BE2C (cell line): ENCODE results near the gene SH3BP5L.

Experiments used
- DNase-seq: peaks from one replicate; pipeline ENCODE4 v3.0.0-alpha.2; 2020
- H3K27me3 ChIP-seq: fragments of 250-450 bp; sonication (Bioruptor Pico); 2 replicates; pipeline ENCODE4 v1.5.1; 2020; ENCODE audit warnings: mild to moderate bottlenecking
- H3K36me3 ChIP-seq: fragments of 250-450 bp; sonication (Bioruptor Pico); 2 replicates; pipeline ENCODE4 v1.5.1; 2020; ENCODE audit warnings: mild to moderate bottlenecking
- H3K4me1 ChIP-seq: fragments of 250-450 bp; sonication (Bioruptor Pico); 2 replicates; pipeline ENCODE4 v1.5.1; 2020
- H3K4me3 ChIP-seq: 2 replicates; pipeline ENCODE4 v1.5.1; 2011; ENCODE audit warnings: low read depth, low read length
- H3K9me3 ChIP-seq: fragments of 250-450 bp; sonication (Bioruptor Pico); 2 replicates; pipeline ENCODE4 v1.5.1; 2020
- TF ChIP-seq, protein P1 (sequence below): IDR thresholded peaks from 2 replicates; pipeline ENCODE4 v1.5.1; 2012; ENCODE audit warnings: mild to moderate bottlenecking, low read depth, low read length

Gene SH3BP5L

DNA sequence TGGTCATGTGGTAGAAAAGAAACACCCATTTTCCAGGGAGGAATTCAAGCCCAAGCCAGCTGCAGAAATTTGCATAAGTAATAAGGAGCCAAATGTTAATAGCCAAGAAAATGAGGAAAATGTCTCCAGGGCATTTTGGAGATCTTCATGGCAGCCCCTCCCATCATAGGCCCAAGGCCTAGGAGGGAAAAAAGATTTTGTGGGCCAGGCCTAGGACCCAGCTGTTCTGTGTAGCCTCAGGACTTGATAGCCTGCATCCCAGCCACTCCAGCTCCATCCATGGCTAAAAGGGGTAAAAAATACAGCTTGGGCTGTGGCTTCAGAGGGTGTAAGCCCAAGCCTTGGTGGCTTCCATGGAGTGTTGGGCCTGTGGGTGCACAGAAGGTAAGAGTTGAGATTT, 48.7 kb downstream of the SH3BP5L start:
- H3K27me3 ChIP-seq = peaks cover 5% of the 10 kb centered on the region
- TF ChIP-seq, protein P1, sequence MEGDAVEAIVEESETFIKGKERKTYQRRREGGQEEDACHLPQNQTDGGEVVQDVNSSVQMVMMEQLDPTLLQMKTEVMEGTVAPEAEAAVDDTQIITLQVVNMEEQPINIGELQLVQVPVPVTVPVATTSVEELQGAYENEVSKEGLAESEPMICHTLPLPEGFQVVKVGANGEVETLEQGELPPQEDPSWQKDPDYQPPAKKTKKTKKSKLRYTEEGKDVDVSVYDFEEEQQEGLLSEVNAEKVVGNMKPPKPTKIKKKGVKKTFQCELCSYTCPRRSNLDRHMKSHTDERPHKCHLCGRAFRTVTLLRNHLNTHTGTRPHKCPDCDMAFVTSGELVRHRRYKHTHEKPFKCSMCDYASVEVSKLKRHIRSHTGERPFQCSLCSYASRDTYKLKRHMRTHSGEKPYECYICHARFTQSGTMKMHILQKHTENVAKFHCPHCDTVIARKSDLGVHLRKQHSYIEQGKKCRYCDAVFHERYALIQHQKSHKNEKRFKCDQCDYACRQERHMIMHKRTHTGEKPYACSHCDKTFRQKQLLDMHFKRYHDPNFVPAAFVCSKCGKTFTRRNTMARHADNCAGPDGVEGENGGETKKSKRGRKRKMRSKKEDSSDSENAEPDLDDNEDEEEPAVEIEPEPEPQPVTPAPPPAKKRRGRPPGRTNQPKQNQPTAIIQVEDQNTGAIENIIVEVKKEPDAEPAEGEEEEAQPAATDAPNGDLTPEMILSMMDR = no peak
- DNase-seq = no peak

DNA sequence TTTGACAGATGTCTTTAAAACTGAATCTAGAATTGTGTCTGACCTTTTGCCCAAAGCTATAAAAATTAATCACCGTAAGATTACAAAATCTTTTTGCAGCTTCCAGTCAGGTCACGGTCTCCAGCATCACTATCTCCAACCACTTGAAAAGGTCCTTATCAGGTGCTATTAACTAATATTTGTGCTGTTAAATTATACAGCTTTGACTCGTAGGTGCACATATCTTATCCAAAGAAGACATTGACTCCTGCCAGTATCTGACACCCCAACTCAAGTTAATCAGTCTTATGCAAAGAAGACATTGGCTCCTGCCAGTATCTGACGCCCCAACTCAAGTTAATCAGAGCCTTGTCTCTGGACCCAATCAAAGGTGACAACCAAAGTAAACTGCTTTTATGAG, 50.3 kb downstream of the SH3BP5L start:
- Histone ChIP-seq H3K4me3 (no peak overlapping the region), H3K36me3 (no peaks in the 10 kb centered on the region), H3K4me1 (no peaks in the 10 kb centered on the region), H3K9me3 (no peaks in the 10 kb centered on the region), H3K27me3 (peaks cover 5% of the 10 kb centered on the region)
- DNase-seq = no peak
- TF ChIP-seq, protein P1 = no peak

More for the DNA sequence above, 48.7 kb downstream of the SH3BP5L start:
- H3K4me1 ChIP-seq = no peaks in the 10 kb centered on the region
- H3K36me3 ChIP-seq = no peaks in the 10 kb centered on the region
- H3K9me3 ChIP-seq = no peaks in the 10 kb centered on the region
- H3K4me3 ChIP-seq = no peak overlapping the region
